GM12875 (cell line): ENCODE data around the gene ELL2.

Experiments used
- H3K4me3 ChIP-seq: one replicate; pipeline ENCODE4 v1.5.1; 2011; ENCODE audit warnings: low read depth, low read length, control low read depth
- TF ChIP-seq, protein P1 (sequence below): IDR thresholded peaks from 2 replicates; pipeline ENCODE4 v1.5.1; 2011; ENCODE audit warnings: low read depth, mild to moderate bottlenecking, control low read depth, inconsistent platforms, low read length, moderate library complexity, borderline replicate concordance; ENCODE audit not compliant: insufficient read depth

Gene ELL2

DNA sequence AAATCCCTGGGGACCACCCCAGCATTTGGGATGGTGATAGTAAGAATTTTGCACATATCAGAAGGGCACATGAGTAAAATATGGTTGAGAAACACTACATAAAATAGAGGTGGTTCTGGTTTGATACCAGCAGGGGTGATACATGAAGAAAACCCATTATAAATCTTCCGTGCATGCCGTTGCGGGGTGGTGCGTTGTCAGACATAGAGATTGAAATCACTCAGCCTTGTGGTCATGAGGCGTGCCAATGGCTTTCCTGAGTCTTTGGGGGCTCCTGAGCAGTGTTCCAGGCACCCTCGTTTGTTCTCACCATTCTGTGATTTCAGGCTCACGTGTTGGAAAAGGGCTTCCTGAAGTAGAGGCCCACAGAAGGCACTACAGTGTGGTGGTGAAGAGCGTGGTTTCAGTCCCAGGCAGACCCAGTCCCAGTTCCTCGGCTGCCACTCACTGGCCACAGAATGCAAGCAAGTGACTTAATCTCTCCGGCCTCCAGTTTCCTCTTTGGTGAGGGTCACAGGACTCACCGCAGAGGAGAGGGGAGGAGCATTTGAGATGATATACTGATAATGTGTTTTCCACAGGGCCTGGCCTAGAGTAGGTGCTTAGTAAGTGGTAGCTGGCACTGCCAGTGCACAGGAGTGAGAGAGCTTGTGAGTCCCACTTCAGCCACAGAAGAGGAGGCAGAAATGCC is 118.7 kb downstream of the ELL2 start:
- H3K4me3 ChIP-seq: no peak overlapping the region
- TF ChIP-seq, protein P1, sequence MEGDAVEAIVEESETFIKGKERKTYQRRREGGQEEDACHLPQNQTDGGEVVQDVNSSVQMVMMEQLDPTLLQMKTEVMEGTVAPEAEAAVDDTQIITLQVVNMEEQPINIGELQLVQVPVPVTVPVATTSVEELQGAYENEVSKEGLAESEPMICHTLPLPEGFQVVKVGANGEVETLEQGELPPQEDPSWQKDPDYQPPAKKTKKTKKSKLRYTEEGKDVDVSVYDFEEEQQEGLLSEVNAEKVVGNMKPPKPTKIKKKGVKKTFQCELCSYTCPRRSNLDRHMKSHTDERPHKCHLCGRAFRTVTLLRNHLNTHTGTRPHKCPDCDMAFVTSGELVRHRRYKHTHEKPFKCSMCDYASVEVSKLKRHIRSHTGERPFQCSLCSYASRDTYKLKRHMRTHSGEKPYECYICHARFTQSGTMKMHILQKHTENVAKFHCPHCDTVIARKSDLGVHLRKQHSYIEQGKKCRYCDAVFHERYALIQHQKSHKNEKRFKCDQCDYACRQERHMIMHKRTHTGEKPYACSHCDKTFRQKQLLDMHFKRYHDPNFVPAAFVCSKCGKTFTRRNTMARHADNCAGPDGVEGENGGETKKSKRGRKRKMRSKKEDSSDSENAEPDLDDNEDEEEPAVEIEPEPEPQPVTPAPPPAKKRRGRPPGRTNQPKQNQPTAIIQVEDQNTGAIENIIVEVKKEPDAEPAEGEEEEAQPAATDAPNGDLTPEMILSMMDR: no peak

DNA sequence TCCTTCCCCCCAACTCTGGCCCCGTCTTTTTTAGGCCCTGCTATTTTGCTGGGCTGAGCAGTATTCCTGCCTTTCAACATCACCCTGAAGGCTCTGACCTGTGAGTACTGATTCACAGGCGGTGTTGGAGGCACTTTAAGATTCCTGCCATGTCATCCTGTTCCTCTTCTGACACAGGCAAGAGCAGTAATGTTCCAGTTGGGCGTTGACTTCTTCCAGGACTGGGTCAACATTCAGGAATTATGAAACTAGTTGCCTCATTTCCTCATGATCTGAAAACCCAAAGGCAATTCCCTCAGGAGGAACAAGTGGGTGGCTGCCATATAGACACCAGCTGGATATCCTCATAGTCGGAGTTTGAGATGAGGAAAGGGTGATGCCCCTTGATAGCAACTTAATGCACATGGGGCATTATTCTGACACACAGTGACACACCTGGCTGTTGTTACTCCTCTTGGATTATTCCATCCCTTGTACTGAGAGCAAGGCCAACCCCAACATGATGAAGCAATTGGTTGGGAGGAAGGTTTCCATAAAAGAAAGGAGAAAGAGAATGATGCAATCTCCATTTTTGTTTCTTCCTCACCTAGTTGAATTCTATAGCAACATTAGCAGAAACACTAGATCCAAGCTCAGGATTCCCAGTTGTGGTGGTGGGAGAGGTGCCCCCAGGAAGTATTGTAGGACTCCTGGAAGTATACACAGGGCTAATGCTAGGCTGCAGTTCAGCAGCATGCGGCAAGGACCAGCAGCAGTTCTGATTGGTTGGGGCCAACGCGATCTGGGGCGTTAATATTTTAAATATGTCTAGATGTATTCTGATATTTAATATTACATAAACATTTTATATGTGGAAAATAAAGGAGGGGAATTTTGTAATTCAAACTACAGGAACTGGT is 119.5 kb downstream of the ELL2 start:
- H3K4me3 ChIP-seq: no peak overlapping the region
- TF ChIP-seq, protein P1: no peak

DNA sequence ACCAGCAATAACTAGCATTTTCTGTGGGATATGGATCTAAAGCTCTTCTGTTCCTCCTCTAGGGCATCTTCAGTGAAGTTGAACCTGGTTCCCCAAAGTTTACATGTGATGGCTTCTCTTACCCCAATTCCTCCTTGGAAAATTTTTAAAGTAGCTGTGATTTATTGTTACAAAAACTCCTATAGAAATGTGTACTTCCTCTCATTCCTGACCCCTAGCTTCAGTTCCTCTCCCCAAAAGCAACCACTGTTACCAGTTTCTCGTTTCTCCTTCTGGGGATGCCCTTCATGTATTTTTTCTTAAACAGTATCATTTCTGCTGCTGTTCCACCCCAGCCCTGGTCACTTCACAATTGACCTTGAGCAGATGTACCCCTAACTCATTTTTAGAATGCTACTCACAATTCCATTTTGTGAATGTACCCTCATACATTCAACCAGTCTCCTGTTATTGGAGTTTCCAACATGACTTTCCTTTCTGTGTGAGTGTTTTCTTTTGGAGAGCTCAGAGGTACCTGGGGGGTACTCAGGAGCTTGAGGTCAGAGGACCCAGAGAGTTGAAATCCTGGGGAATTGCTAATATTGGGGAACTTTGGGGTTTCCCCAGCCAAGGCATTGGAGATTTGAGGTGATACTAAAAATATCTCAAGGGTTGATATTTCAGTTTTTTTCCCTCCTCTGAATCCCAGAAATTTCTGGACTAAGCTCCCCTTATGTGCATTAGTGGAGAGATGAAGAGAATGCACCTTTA is 120.5 kb downstream of the ELL2 start:
- TF ChIP-seq, protein P1: no peak
- no peak overlapping the region for H3K4me3 ChIP-seq

DNA sequence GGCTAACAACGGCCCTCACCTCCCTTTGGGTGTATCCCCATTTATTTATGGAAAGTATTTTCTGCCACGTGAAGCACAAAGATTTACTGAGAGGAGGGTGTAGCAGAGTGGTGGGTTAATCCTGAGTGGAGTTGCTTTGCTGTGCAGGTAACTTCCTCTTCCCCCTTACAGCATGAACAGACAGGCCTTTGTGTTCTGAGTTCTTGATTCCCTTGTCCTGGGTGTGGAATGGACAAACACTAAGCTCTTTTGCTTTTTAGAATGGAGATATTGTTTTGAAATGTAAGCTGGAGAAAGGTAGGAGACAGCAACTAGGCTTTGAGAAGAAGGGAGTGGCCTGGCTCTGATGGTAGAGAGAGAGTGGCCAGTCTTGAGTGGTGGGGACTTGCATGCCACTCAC is 122.0 kb downstream of the ELL2 start:
- TF ChIP-seq, protein P1: no peak

DNA sequence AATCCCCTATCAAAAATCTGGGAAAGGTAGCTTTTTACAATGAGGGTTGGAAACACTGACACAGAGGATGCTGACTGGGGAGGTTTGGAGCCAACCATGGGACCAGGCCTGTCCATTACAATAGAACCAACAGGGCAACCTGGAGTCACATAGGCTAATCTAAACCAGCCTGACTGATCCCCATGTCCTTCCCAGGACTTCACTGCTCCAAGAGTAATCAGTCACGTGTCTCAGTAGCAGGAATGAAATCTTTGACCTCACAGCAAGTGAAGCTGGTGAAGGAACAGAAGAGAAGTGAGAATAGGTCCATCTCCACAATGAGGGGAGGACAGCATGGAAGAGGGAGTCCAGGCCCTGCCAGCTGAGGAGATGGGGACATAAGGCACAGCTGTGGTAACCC is 123.1 kb downstream of the ELL2 start:
- TF ChIP-seq, protein P1: no peak
- H3K4me3 ChIP-seq: no peak overlapping the region

More for the DNA sequence above, 122.0 kb downstream of the ELL2 start:
- no peak overlapping the region for H3K4me3 ChIP-seq

DNA sequence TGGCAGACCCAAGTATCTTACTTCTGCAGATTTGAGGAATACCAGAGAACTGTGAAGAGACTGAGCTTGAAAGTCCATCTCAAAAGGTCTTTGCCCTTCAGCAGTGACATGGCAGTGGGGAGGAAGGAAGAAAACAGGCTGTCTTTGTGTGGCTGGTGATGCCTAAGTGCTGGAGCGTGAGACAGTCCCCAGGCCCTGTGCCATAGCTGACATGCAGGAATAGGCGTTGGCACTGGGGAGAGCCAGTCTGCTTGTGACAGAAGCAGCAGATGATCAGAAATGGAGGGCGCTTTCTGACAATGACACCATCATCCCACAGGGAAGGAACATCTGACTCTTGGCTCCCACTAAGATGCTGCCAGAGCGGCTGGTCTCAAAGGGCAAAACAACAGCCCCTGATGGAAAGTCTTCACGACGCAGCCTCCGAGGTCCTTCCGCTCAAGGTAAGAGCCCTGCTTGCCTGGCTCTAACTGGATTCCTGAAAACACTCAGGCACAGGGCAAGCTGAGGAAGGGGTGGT is 123.6 kb downstream of the ELL2 start:
- no peak overlapping the region for H3K4me3 ChIP-seq
- TF ChIP-seq, protein P1: no peak
